ENCODE measurements around the gene ZNF396.

- TF ChIP-seq CTCF (IDR thresholded peaks at IDR 0.05) (no peak), POLR2A (IDR thresholded peaks at IDR 0.05) (no peak), EP300 (IDR thresholded peaks at IDR 0.05) (no peak)
Observed at GRCh38 chr18:35343488-35343935, 33.6 kb downstream of the ZNF396 start.
